ENCODE results near the gene ARFIP1. TPM values are rescaled to one million over a fixed set of nuclear protein-coding genes. Genes with fewer than 3 reads are reported as not detected.
"Not testable (repeated sequence)": the region's sequence is repeated elsewhere in the genome, so short reads cannot be mapped to it uniquely, and the experiment has no call there.

ARFIP1 gene
- polyA plus RNA-seq, 1 donor from 2014 or later, result 35.1 TPM

DNA sequence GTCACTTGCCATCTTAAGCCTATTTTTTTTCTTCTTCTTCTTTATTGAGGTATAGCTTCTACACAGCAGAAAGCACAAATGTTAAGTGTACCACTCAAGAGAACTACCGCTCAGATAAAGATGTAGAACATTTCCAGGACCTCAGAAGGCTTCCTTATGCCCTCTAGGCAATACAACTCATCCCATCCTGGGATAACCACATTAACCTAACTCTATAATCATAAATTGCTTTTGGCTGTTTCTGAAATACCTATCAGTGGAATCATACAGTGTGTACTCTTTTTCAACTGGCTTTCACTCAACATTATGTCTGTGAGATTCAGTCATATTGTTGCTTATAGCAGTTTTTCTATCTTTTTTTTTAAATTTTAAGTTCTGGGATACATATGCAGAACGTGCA is 51.7 kb downstream of the ARFIP1 start:
- Histone ChIP-seq H3K79me2 (replicated peaks; ENCODE audit: insufficient read depth, low read length) (peaks cover 4% of the 10 kb centered on the region), H3K9me3 (ENCODE audit: low read length) (no peaks in the 10 kb centered on the region), H4K20me1 (ENCODE audit: insufficient read depth) (no peaks in the 10 kb centered on the region), H3K27me3 (ENCODE audit: insufficient read depth, low read depth, low read length) (no peaks in the 10 kb centered on the region), H3K27ac (ENCODE audit: low read length) (no peak overlapping the region), H3K9ac (ENCODE audit: low read length) (no peak overlapping the region), H3K4me2 (ENCODE audit: low read length) (no peak overlapping the region), H3K9me2 (ENCODE audit: insufficient read depth, low read length) (no peaks in the 10 kb centered on the region), H2AFZ (ENCODE audit: low read depth, low read length) (no peak overlapping the region), H3K4me3 (ENCODE audit: low read length) (no peak overlapping the region), H3F3A (ENCODE audit: insufficient read depth, low read length, poor library complexity, severe bottlenecking) (no peaks in the 10 kb centered on the region), H3K36me3 (ENCODE audit: insufficient read depth, low read length) (peaks cover 20% of the 10 kb centered on the region)
- TF ChIP-seq MXI1 (conservative IDR thresholded peaks at IDR 0.05; ENCODE audit: poor library complexity, severe bottlenecking) (no peak), CTCF (IDR thresholded peaks at IDR 0.05; ENCODE audit: poor library complexity, severe bottlenecking) (no peak), REST (IDR thresholded peaks at IDR 0.05; ENCODE audit: borderline replicate concordance) (no peak), EP300 (conservative IDR thresholded peaks at IDR 0.05; ENCODE audit: poor library complexity, severe bottlenecking) (no peak), TAF1 (IDR thresholded peaks at IDR 0.05; ENCODE audit: low read depth) (no peak), RAD21 (conservative IDR thresholded peaks at IDR 0.05) (no peak)

GRCh38 chr4:152836936-152837335 is 57.2 kb downstream of the ARFIP1 start:
- no peak for TF ChIP-seq EZH2 (IDR thresholded peaks at IDR 0.05; ENCODE audit: borderline replicate concordance, insufficient read depth, low read length, poor library complexity, severe bottlenecking)
- TF ChIP-seq MXI1 (conservative IDR thresholded peaks at IDR 0.05; ENCODE audit: poor library complexity, severe bottlenecking), result no peak
- no peak for TF ChIP-seq SMC3 (conservative IDR thresholded peaks at IDR 0.05; ENCODE audit: poor library complexity)
- no peak for TF ChIP-seq EP300 (conservative IDR thresholded peaks at IDR 0.05; ENCODE audit: poor library complexity, severe bottlenecking)
- TF ChIP-seq RAD21 (conservative IDR thresholded peaks at IDR 0.05), result no peak
- TF ChIP-seq REST (IDR thresholded peaks at IDR 0.05; ENCODE audit: borderline replicate concordance), result no peak
- TF ChIP-seq POLR2AphosphoS5 (IDR thresholded peaks at IDR 0.05), result no peak

GRCh38 chr4:152839729-152840128 is 60.0 kb downstream of the ARFIP1 start:
- not testable (repeated sequence) for H3K9ac ChIP-seq (ENCODE audit: low read length); H4K20me1 ChIP-seq (ENCODE audit: insufficient read depth); H3K9me3 ChIP-seq (ENCODE audit: low read length)

More at GRCh38 chr4:152836936-152837335, 57.2 kb downstream of the ARFIP1 start:
- Histone ChIP-seq H3F3A (ENCODE audit: insufficient read depth, low read length, poor library complexity, severe bottlenecking) (no peaks in the 10 kb centered on the region), H3K36me3 (ENCODE audit: insufficient read depth, low read length) (peaks cover 8% of the 10 kb centered on the region), H3K4me3 (ENCODE audit: low read length) (no peak overlapping the region), H2AFZ (ENCODE audit: low read depth, low read length) (no peak overlapping the region), H3K9me3 (ENCODE audit: low read length) (no peaks in the 10 kb centered on the region), H3K4me2 (ENCODE audit: low read length) (no peak overlapping the region), H3K27me3 (ENCODE audit: insufficient read depth, low read depth, low read length) (no peaks in the 10 kb centered on the region), H3K9ac (ENCODE audit: low read length) (no peak overlapping the region), H4K20me1 (ENCODE audit: insufficient read depth) (no peaks in the 10 kb centered on the region), H3K79me2 (replicated peaks; ENCODE audit: insufficient read depth, low read length) (peaks cover 4% of the 10 kb centered on the region), H3K27ac (ENCODE audit: low read length) (no peak overlapping the region), H3K9me2 (ENCODE audit: insufficient read depth, low read length) (no peaks in the 10 kb centered on the region)

More at GRCh38 chr4:152839729-152840128, 60.0 kb downstream of the ARFIP1 start:
- H3K27me3 ChIP-seq (ENCODE audit: insufficient read depth, low read depth, low read length); H2AFZ ChIP-seq (ENCODE audit: low read depth, low read length); H3K4me2 ChIP-seq (ENCODE audit: low read length); H3K27ac ChIP-seq (ENCODE audit: low read length); H3K79me2 ChIP-seq (replicated peaks; ENCODE audit: insufficient read depth, low read length); H3F3A ChIP-seq (ENCODE audit: insufficient read depth, low read length, poor library complexity, severe bottlenecking); H3K4me3 ChIP-seq (ENCODE audit: low read length); H3K36me3 ChIP-seq (ENCODE audit: insufficient read depth, low read length); H3K9me2 ChIP-seq (ENCODE audit: insufficient read depth, low read length): not testable (repeated sequence)
